GM19328 (cell line): Measurements from ENCODE around the gene LMNTD1.
"Not testable (repeated sequence)": the region's sequence is repeated elsewhere in the genome, so short reads cannot be mapped to it uniquely, and the experiment has no call there.

Source experiments
- ATAC-seq: cut with Tn5 transposase; IDR thresholded peaks from one replicate; pipeline ENCODE4 v1.9.1; 2021; ENCODE audit warnings: mild to moderate bottlenecking, moderate library complexity; ENCODE audit not compliant: unreplicated experiment

LMNTD1 gene

GRCh38 chr12:25493682-25494081 is 59.4 kb downstream of the LMNTD1 start:
- no peak for ATAC-seq

GRCh38 chr12:25491396-25492325 is 61.4 kb downstream of the LMNTD1 start:
- no peak for ATAC-seq

GRCh38 chr12:25488956-25489870 is 63.9 kb downstream of the LMNTD1 start:
- ATAC-seq: not testable (repeated sequence)

GRCh38 chr12:25482625-25483024 is 70.5 kb downstream of the LMNTD1 start:
- ATAC-seq: no peak

GRCh38 chr12:25480145-25480544 is 72.9 kb downstream of the LMNTD1 start:
- no peak for ATAC-seq

- ATAC-seq: no peak
Observed at GRCh38 chr12:25477217-25477616, 75.9 kb downstream of the LMNTD1 start.

GRCh38 chr12:25472453-25472852 is 80.6 kb downstream of the LMNTD1 start:
- ATAC-seq: no peak

GRCh38 chr12:25469861-25470260 is 83.2 kb downstream of the LMNTD1 start:
- no peak for ATAC-seq

GRCh38 chr12:25469368-25469767 is 83.7 kb downstream of the LMNTD1 start:
- no peak for ATAC-seq

GRCh38 chr12:25463521-25463920 is 89.6 kb downstream of the LMNTD1 start:
- ATAC-seq: no peak

- no peak for ATAC-seq
Observed at GRCh38 chr12:25463005-25463404, 90.1 kb downstream of the LMNTD1 start.

GRCh38 chr12:25459541-25459951 is 93.5 kb downstream of the LMNTD1 start:
- peak; percentile 81 for ATAC-seq

GRCh38 chr12:25458047-25458552 is 95.0 kb downstream of the LMNTD1 start:
- no peak for ATAC-seq

GRCh38 chr12:25456474-25456873 is 96.6 kb downstream of the LMNTD1 start:
- no peak for ATAC-seq

- no peak for ATAC-seq
Observed at GRCh38 chr12:25455696-25456095, 97.4 kb downstream of the LMNTD1 start.

- no peak for ATAC-seq
Observed at GRCh38 chr12:25449007-25449406, 104.1 kb downstream of the LMNTD1 start.

- ATAC-seq: no peak
Observed at GRCh38 chr12:25447046-25447445, 106.0 kb downstream of the LMNTD1 start.

- ATAC-seq: no peak
Observed at GRCh38 chr12:25438638-25439037, 114.4 kb downstream of the LMNTD1 start.

GRCh38 chr12:25436206-25437030 is 116.7 kb downstream of the LMNTD1 start:
- peak; percentile 65 for ATAC-seq

GRCh38 chr12:25435431-25435830 is 117.7 kb downstream of the LMNTD1 start:
- ATAC-seq: no peak
